NCI-H2196 (cell line): ENCODE data around the gene CACNA1C.

Experiments
- DNase-seq: peaks from one replicate; lab custom pipeline; 2025; ENCODE audit not compliant: unreplicated experiment; lab: John Stamatoyannopoulos, UW

Gene CACNA1C

DNA sequence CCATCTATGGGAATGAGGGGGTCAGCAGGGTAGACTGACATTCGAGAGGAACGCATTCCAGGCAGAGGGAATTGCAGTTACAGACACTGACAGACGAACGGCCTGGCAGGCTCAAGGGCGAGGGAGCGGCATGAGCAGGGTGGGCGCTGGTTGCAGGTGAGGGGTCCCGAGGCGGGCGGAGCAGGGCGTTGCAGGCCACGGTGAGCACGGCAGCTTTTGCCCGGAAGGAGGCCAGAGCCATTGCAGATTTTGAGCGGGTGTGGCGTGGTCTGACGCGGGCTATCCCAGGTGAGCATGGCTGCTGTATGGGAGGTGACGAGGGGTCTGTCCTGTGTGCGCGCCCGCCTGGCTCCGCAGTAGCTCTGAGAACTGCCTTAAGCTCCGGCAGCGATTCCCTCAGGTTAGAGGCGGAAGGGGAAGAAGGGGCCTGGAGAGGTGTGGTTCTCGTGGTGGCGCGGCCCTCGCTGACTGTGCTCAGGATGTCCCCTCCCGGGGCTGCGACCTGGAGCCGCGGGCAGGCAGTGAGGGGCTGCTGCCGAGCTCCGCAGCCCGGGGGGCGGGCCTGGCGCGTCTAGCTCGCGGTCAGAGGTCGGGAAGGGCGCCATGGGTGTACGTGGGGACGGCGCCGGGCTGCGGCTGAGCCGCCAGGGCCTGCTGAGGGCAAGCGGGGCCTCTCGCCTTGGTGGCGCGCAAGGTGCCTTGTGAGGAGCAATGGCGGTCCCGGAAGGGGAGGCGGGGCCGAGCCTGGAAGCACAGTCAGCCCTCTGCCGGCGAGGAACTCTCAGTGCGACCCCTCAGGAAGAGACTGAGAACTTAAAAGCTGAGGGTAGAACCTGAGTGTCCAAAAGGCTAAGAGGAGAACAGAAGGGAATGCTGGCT, 177.1 kb downstream of the CACNA1C start:
- no peak for DNase-seq

DNA sequence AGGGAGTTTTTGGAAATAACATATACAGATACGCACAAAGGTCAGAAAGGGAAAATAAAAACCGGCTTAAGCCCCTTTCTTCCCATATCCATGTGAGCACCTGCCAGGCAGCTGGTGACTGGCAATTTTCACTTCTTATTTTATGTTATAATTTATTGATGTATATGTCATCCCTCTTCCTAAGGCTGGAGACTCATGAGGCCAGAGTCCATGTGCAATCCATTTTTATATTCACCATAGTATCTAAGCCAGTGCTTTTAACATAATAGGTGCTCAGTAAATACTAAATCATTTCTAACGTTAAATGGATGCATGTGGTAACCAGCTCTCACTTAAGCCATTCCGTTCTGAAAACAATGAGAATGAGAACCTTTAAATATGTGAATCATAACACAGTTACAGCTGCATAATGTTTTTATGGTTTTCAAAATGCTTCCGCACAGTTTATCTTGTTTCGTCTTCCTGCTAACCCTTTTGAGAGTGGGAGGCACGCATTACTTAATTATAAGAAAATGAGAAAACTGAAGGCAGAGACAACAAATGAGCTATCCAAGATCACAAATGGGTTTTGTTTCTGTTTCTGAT, 178.3 kb downstream of the CACNA1C start:
- DNase-seq = no peak

DNA sequence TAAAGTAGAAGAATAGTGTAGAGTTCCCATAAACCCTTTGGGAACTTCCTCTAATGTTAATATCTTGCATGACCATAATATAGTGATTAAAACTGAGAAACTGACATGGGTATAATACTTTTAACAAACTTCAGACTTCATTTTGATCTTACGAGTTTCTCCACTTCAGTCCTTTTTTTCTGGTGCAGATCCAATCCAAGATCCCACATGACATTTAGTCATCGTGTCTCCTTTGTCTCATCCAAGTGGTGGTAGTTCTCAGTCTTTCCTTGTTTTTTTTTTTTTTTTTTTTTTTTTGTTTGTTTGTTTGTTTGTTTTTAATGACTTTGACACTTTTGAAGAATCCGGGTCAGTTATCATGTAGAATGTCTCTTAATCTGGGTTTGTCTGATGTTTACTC, 179.2 kb downstream of the CACNA1C start:
- DNase-seq = no peak

DNA sequence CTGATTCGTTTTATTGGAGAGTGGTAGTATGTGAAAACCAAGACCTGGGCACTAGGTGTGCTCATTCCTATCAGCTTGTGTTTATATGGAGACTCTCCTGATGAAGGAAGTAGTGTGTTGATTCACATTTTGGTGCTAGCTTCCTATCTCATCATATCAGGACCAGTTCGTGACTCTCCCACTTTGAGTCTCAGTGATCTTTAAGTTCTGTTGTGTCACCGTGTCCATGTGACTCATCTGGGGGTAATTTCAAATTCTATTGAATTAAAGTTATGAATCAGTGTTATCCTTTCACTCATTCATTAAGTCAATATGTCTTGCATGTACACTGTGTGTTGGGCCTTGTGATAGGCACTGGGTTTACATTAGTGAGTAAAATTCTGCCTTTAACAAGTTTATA, 180.2 kb downstream of the CACNA1C start:
- DNase-seq = no peak

DNA sequence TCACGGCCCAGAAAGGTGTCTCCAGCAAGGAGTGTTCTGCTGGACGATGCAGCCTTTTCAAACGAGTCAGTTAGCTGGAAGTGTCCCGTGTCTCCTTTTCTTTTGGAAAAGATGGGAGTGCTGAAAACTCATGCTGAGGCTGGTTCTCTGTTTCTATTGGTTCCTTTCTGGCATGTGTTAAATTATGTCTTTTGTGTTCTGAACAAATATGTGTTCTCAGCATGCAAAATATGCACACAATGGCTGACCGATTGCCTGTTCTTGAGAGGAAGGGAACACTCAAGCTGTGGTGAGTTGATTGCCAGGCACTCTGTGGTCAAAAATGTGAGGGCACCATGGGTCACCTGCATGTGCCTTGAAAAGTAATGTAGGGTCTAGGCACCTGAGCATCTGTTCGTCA, 181.3 kb downstream of the CACNA1C start:
- DNase-seq = no peak

DNA sequence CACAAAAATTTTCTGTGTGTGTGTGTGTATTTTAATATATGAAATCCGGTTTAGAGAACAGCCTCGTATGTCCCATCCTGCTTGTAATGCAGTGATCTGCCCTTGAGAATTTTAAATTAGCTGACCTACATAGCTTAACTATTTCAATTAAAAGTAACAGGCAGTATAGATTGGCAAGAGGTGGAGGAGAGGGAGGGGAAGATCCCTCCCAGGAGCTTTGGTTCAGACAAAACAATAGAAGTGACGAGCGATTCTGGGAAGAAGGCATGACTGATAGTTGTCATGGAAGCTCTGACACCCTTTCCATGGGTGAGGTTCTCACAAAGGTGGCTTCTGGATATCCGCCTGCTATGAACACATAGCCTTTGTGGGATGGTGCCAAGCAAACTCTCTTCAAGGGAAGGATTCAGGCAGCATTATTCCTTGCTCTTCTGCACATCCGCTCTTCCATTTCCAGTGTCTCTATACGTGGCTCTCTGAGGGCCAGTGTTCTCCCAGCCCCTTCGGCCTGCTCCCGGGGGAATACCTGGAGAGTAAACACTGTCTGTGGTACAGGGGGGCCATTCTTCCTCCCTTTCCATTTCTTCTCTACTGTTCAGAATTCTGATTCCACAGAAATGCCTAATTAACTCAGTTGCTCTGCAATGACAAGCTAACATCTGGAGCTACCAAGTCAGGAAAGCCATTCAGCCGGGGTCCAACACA, 182.0 kb downstream of the CACNA1C start:
- DNase-seq = no peak

DNA sequence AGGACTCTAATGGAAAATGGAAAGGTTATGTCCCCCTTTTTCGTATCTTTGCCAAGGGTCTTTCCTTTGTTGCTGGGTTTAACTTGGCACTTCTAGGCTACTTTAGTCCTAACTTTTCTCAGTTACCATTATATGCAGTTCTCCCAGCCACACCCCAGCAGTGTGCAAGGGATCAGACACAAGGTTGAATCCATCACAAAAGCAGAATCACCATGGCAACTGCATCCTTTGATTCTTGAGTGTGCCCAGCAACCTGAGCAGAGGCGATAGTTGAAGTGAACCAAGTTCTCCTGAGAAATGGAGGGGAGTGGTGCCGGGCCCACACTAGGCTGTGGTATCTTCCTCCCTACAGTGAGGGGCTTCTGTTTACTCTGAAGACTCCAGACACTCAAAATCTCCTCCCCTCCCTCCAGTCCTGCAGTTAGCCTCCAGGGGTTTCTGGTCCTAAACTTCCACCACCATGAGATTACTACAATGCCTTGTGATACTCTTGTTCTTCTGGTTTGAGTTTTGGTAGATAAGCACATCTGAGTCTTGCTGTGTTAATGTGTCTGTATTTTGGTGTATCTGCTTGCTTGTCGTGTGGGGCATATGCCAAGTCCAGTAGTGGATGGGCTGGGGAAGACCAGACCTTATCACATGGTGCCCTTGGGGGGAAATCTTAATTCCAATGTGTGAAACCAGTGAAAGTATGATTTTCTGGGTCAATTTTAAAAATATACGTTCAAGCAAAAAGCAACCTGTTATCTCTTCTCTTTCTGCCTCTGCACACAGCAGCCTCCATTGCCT, 183.9 kb downstream of the CACNA1C start:
- DNase-seq = no peak

DNA sequence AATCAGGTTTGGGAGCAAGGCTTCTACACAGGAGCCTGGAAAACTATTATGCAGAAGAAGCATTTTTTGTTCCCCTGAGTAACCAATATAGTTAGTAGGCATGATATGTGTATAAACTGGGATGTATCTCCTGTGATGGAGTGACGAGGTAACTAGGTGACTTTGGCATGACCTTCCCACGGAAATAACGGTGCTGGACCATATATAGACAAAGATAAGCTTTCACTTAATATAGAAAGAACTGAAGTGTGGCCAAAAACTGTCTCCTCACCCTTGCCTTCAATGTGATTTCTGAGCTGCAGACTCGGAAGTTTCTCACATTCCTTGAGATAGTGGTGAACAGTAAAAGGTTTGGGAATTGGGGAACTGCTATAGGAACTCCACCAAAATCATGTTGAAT, 185.3 kb downstream of the CACNA1C start:
- DNase-seq = no peak

DNA sequence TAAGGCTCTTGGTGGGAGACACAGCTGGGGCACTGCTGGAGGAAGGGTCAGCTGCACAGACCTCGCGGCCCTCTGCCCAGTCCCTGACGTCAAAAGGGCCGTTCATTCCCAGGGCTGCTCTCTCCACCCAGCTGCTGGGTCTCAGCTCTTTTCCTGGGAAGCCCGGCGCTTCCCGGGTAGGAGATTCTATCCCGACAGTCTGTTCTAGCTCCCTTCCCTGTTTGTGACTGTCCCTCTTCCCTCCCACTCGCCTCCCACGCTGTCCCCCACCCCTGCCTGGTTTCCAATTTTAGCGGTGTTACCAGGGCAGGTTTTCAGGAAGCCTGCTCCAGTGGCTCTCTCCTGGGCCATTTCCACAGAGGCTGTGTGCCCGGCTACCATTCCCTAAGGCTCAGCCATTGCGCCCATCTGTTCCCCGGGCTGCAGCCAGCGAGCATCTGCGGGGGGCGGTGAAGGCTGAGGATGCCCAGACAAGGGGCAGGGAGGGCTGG, 186.6 kb downstream of the CACNA1C start:
- DNase-seq = no peak

DNA sequence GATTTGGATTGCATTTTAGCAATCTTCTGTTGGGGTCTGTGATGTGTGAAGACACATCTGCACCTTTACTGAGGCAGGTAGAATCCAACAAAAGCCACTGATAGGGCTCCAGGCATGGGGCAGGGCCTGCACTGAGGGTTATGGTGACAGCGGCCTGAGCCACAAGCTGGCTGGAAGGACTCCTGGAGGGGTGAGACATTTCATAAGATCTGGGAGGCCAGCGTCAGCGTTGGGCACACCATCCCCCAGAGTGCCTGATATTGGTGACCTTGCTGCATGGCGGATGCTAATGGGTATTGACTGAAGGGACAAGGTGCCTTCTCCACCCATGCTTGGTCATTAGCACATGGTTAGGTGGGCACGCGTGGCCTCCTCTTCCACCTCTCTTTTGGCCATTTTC, 187.6 kb downstream of the CACNA1C start:
- DNase-seq = no peak

DNA sequence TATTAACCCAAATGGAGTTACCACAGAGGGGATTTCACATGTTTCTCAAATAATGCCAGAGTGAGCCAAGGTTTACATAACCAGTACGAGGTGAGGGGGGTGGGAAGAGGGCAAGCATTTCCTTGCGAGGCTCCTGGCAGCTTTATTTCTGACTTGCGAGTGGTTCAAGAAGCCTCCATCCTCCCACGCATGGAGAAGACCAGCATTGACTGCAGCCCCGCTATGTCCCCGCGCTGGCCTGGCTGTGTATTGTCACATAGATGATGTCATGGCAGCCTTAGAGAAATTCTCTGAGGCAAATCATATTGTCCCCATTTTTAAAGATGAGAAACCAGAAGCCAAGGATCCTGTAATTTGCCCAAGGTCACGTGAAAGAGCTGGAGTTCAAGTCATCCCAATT, 188.2 kb downstream of the CACNA1C start:
- no peak for DNase-seq

DNA sequence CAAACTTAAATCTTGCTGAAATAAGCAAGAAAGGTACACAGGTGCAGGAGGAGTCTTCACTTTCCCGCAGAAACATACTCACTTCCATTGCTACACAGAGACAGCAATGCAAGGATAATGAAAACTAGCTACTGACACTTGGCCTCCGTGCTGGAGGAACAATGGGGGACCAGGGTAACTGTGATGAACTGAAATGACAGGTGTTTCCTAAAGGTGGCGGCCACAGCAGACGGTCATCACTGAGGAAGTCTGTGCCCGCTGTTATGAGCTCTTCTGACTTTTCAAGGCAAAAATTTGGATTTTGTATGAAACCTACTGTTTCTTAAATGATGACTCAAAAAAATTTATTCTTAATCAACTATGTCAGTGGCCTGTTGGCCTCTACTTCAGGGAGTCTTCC, 189.4 kb downstream of the CACNA1C start:
- no peak for DNase-seq

DNA sequence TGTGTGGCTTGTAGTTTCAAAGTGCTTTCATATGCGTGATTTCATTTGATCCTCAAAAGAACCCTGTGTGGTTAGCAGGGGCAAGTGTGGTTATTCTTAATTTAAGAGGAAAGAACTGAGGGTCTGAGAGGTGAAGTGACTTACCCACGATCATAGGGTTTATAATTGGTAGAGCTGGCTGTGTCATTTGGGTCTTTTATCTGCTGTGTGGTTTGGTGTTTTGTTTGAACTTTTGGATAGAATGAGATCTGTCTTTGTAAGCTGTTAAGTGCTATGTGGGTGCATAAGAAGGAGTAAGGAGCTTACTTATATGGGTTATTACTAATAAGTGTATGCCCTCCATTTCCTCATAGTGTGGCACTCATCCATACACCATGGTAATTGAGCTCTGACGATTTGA, 190.0 kb downstream of the CACNA1C start:
- no peak for DNase-seq

DNA sequence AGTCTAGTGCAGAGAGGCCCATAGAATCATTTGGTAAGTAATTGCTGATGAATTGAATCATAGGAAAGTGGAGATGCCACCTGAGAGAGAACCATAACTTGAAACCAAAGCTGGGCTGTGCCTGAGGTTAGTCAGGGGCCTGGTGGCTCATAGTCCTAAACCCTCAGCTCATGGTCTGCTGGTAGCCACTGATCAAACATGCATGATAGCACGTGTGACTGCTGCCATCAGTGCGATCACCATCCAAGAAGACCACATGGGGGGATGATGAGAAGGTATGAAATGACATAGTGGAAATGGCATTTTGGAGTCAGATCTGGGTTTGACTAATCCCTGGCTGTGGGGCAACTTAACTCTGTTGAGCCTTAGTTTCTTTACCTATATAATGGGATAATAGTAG, 190.5 kb downstream of the CACNA1C start:
- DNase-seq = no peak

DNA sequence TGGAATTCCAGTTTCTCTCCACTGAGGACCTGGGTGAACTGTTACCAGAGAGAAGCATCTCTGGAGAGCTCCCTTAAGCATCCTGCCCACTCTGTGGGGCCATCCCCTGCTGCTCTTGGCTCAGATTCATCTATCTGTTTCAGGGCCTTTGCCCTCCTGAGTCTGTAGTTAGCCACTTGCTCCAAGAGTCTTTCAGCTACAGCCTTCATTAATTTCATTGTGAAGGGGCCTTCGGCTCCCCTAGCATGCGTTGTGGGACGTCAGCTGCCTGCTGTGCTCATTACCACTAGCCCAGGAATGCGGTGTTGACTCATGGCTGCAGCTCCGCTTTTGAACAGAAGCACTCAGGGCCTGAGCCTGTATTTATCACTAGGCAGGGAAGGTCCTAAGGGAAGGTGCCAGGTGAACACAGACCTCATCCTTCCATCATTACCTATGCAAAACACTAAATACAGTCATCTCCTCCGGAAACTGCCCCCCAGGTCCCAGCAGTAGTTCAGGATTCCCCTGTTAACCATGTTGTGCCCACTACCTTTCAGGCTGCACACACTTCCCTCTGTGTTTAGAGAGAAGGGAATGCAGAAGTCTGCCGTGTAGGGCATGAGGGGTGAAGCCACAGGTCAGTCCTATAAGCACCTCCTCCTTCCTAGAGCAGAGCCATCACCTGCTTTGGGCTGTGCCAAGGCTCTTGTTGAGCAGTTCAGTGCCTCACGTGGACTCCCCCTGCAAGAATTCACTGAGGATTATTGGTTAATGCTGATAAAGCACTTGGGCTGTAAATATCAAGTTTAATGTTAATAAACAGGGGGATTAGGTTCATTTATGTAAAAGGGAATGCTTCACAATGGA, 191.4 kb downstream of the CACNA1C start:
- no peak for DNase-seq

DNA sequence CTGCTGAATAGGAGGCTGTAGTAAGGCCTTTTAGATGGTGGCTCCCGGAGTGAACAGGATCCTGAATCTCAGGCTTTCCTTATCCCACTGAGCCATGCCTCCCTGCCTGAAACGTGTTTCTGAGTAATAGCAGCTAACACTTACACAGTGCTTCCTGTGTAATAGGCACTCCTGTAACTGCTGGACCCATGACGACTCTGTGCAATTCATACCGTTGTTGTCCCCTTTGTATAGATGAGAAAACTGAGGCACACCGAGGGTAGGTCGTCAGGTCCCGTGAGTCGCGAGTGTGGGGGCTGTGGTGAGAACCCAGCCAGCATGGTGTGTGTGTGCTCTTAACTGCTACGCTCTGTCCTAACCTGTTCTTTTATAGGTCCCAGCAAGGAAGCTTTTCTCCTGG, 193.6 kb downstream of the CACNA1C start:
- no peak for DNase-seq

DNA sequence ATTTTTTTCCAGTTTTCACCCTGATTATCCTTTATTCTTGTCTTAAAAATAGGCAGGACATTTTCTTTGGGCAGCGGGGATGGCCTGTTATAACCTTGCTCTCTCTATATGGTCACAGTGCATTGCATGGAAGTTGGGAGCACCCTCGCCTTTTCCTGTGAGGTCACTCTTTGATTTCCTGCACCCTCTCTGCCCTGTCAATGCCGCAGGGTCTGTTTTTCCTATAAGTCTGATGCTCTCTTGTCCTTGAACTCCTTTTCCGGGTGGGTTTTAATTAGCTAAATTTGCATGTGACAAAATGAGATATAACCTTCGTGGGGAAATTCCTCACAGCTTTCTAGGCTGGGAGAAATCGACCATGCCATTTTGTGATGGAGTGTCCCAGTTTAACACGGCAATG, 194.3 kb downstream of the CACNA1C start:
- DNase-seq = no peak

DNA sequence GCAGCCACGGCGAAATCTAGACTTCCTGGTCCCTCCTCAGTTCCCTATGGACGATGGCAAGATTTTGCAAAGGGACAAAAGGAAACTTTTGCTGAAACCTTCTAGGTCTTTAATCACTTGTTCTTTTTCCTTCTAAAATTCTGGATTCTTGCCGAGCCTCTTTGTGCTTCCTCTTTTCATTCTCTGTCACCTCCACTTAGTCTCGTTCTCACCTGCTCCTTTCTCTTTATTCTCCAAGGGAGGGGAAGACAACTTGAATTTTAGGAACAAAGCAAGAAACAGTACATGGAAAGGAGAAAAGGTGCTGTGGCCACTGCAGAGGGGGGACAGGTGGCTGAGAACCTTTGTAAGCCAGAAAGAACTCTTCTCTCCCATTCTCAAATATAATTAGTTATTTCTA, 194.8 kb downstream of the CACNA1C start:
- DNase-seq = no peak

DNA sequence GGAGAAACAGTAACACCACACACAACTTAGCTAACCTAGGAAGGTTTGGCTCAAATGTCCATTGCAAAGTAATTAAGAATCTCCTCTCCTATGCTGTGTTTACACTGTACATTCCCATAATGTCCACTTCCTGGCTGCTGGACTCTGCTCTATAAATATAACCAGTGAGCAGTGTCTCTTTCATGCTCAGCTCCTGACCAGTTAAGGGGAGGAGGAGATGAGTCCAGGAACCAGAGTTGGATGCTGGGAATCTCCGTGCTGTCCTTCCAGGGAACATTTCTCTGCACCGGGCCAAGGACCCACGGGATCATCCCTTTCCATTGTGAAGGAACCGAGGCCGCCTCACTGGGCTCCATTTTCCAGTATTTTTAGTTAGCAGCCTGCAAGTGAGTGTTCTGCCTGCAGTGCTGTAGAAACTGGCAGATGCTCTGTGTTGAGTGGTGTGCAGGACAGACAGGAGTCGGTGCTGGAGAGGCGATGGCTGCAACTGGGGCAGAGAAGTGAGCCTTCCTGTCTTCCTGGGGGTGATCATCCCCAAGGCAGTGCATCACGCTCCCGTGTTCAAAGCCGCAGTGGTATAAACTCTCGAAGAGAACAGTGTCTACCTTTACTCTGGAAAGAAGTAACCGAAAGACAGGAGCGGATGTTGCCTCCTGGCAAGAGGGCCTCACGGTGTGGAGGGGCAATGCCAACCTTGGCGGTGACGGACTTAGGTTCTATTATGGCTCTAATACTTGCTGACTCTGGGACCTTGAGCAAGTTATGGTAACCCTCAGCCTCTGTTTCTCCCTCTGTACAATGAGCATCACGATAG, 195.5 kb downstream of the CACNA1C start:
- no peak for DNase-seq
